ENCODE results near the gene C1QTNF8.

Gene C1QTNF8

DNA sequence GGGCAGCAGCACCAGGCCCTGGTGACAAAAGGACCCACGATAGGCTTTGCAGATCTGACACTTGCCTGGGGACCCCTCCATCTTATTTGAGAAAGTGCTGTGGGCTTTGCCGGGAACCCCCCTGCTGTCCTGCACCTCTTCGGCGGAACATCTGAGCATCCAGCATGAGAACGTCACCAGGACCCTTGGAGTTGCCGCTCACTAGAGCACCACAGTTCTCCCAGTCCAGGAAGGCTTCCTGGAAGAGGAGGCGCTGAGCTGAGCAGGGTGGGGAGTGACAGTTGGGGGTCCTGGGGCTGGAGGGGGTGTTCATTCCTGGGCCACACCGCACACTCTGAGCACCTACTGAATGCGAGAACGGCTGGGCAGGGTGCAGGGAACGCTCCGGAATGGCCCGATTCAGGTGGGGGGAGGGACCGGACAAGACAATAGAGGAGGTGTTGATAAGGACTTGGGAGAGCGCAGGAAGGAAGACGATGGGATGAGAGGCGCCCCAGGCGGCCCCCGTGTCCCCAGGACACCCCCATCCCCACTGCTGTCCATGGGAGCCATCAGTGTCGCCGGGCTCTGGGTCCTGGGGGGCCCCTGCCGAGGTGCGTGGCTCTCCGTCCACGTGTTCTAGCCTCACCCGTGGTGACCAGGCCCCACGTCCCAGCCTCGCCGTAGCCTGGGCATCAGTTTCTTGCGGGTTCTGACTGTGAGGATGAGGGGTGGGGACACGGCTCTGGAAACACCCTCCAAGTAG lies 32.1 kb upstream of the C1QTNF8 start:
- in situ Hi-C loops (cut with MboI; ENCODE audit: low pct_unique_long_range_greater_than_20kb, low sequenced_read_pairs, unreplicated experiment) = no loop called here
- TF ChIP-seq, protein P1, sequence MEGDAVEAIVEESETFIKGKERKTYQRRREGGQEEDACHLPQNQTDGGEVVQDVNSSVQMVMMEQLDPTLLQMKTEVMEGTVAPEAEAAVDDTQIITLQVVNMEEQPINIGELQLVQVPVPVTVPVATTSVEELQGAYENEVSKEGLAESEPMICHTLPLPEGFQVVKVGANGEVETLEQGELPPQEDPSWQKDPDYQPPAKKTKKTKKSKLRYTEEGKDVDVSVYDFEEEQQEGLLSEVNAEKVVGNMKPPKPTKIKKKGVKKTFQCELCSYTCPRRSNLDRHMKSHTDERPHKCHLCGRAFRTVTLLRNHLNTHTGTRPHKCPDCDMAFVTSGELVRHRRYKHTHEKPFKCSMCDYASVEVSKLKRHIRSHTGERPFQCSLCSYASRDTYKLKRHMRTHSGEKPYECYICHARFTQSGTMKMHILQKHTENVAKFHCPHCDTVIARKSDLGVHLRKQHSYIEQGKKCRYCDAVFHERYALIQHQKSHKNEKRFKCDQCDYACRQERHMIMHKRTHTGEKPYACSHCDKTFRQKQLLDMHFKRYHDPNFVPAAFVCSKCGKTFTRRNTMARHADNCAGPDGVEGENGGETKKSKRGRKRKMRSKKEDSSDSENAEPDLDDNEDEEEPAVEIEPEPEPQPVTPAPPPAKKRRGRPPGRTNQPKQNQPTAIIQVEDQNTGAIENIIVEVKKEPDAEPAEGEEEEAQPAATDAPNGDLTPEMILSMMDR (IDR thresholded peaks at IDR 0.05; ENCODE audit: extremely low read depth, insufficient read depth, missing control alignments) = no peak

DNA sequence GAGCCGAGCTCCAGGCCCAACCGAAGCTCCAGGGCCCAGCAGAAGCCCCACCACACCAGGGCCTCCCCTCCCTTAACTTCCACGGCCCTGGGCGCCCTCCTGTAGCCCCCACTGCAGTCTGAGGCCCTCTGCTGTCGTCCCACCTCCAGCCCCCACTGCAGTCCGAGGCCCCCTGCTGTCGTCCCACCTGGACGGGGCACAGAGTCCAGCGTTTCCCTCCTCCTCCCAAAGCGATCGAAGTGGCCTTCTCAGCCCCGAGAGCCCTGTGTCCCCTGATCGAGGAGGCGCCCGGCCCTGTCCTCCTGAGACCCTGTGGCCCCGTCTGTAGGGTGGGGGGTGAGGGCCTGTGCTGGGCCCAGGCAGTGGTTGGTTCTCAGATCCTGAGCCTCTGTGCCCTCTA lies 31.1 kb upstream of the C1QTNF8 start:
- DNase-seq (ENCODE audit: low spot score) = no peak
- in situ Hi-C loops (cut with MboI; ENCODE audit: low pct_unique_long_range_greater_than_20kb, low sequenced_read_pairs, unreplicated experiment) = no loop called here
- TF ChIP-seq, protein P1 (IDR thresholded peaks at IDR 0.05; ENCODE audit: extremely low read depth, insufficient read depth, missing control alignments) = no peak

More for the DNA sequence above, 32.1 kb upstream of the C1QTNF8 start:
- DNase-seq (ENCODE audit: low spot score) = no peak

GRCh38 chr16:1126586-1126985 lies 30.5 kb upstream of the C1QTNF8 start:
- DNase-seq (ENCODE audit: low spot score) = no peak
- in situ Hi-C loops (cut with MboI; ENCODE audit: low pct_unique_long_range_greater_than_20kb, low sequenced_read_pairs, unreplicated experiment) = no loop called here
- TF ChIP-seq, protein P1 (IDR thresholded peaks at IDR 0.05; ENCODE audit: extremely low read depth, insufficient read depth, missing control alignments) = no peak

GRCh38 chr16:1126044-1126443 lies 30.0 kb upstream of the C1QTNF8 start:
- TF ChIP-seq, protein P1 (IDR thresholded peaks at IDR 0.05; ENCODE audit: extremely low read depth, insufficient read depth, missing control alignments) = no peak
- in situ Hi-C loops (cut with MboI; ENCODE audit: low pct_unique_long_range_greater_than_20kb, low sequenced_read_pairs, unreplicated experiment) = no loop called here
- DNase-seq (ENCODE audit: low spot score) = no peak

DNA sequence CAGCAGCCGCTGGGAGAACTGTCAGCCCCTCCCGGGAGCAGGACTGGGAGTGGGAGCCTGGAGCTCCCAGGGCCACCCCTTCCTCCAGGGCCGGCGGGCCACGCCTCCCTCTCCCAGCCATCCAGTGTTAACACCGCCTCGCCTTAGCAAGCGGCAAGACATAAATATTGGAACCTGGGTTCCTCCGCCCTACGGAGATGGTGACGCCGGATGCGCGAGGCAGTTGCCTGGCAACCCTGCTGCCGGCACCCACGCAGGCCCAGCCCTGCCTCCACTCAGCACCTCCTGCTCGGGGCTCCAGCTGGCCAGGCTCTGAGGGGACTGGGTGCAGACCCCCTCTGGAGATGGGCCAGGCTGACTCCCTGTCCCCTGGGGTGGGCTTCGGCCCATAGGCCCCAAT lies 29.4 kb upstream of the C1QTNF8 start:
- no peak for DNase-seq (ENCODE audit: low spot score)
- in situ Hi-C loops (cut with MboI; ENCODE audit: low pct_unique_long_range_greater_than_20kb, low sequenced_read_pairs, unreplicated experiment) = no loop called here
- TF ChIP-seq, protein P1 (IDR thresholded peaks at IDR 0.05; ENCODE audit: extremely low read depth, insufficient read depth, missing control alignments) = no peak

DNA sequence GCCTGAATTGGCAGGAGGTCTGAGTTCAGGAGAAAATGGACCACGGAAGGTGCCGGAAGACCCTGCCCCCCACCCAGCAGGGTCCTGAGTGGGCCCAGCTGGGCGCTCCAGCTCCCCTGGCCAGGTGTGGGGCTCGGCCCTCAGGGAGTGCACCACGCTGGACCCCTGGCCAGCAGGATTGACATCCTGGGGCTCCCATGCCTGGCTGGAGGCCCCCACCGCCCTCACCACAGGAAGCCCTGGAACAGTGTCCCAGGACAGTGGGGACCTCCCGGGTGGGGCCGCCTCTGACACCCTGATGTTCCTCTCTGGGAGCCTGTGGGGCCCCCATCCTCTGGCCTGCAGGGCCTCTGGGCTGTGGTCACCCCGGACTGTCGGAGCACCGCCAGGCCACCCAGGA lies 28.8 kb upstream of the C1QTNF8 start:
- in situ Hi-C loops (cut with MboI; ENCODE audit: low pct_unique_long_range_greater_than_20kb, low sequenced_read_pairs, unreplicated experiment) = no loop called here
- no peak for DNase-seq (ENCODE audit: low spot score)
- TF ChIP-seq, protein P1 (IDR thresholded peaks at IDR 0.05; ENCODE audit: extremely low read depth, insufficient read depth, missing control alignments) = no peak
